ENCODE results near the gene SDR9C7. TPM values are rescaled to one million over a fixed set of nuclear protein-coding genes. Genes with fewer than 3 reads are reported as not detected.

Gene SDR9C7
- total RNA-seq, 3 donors from 2014 or later (not counting 1 experiment from before 2014, with no cell fraction given): 0.20 TPM; not detected in 2

- no peaks in the 10 kb centered on the region for H3K36me3 Mint-ChIP-seq
- 92% methylated on average over 6 of the region's 6 CpGs for WGBS (ENCODE audit: insufficient coverage)
- TF ChIP-seq CTCF (IDR thresholded peaks at IDR 0.05): no peak
- H3K4me1 ChIP-seq (ENCODE audit: control insufficient read depth, insufficient read depth, low read length): no peaks in the 10 kb centered on the region
- no peaks in the 10 kb centered on the region for H3K36me3 ChIP-seq (ENCODE audit: control insufficient read depth, insufficient read depth, low read length)
- no peaks in the 10 kb centered on the region for H3K27me3 ChIP-seq (ENCODE audit: control insufficient read depth, insufficient read depth, low read length)
- intact Hi-C loops (cut with micrococcal nuclease): no loop called here
- H3K4me3 ChIP-seq (ENCODE audit: low read length): no peak overlapping the region
- ATAC-seq (no peak), DNase-seq (no peak)
- H3K4me1 Mint-ChIP-seq: no peaks in the 10 kb centered on the region
- no peak overlapping the region for H3K27ac Mint-ChIP-seq
- H3K9me3 ChIP-seq (ENCODE audit: control insufficient read depth, insufficient read depth, low read length): peaks cover 7% of the 10 kb centered on the region
- peaks cover 0 to 6% of the 10 kb centered on the region in 2 donors for H3K27me3 Mint-ChIP-seq (ENCODE audit: low read depth in 2 of 2)
- no peak overlapping the region for H3K27ac ChIP-seq (ENCODE audit: low read length)
- H3K9me3 Mint-ChIP-seq: no peaks in the 10 kb centered on the region
- no peak overlapping the region for H3K4me3 Mint-ChIP-seq
Observed at GRCh38 chr12:56954057-56954957, 20.1 kb upstream of the SDR9C7 start.

DNA sequence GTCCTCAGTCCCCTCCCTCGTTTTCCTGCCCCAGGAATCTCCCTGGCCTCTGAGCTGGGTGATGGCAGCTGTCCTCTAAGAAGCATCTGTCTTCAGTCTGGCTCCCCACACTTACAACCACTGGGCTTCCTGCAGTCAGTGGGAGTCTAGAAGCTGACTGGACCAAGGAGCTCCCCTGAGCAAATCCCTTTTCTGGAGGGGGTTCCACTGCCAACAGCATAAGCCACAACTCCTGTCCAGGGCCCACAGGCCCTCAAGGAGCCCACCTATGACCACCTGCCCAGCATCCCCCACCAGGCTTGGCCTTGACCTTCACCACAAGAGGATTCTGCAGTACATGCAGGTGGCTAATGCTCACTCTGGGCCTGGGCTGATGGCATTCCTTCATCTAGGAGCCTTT, 19.1 kb upstream of the SDR9C7 start:
- Histone ChIP-seq H3K27ac (ENCODE audit: low read length) (no peak overlapping the region), H3K9me3 (ENCODE audit: control insufficient read depth, insufficient read depth, low read length) (peaks cover 3% of the 10 kb centered on the region), H3K36me3 (ENCODE audit: control insufficient read depth, insufficient read depth, low read length) (no peaks in the 10 kb centered on the region), H3K4me3 (ENCODE audit: low read length) (no peak overlapping the region), H3K27me3 (ENCODE audit: control insufficient read depth, insufficient read depth, low read length) (no peaks in the 10 kb centered on the region), H3K4me1 (ENCODE audit: control insufficient read depth, insufficient read depth, low read length) (no peaks in the 10 kb centered on the region)
- WGBS (ENCODE audit: insufficient coverage): 29% methylated on average over 1 of the region's 1 CpG
- DNase-seq: no peak
- Mint-ChIP-seq H3K9me3 (no peaks in the 10 kb centered on the region), H3K4me1 (no peaks in the 10 kb centered on the region), H3K27me3 (ENCODE audit: low read depth in 2 of 2) (peaks cover 0 to 5% of the 10 kb centered on the region in 2 donors), H3K36me3 (no peaks in the 10 kb centered on the region), H3K4me3 (no peak overlapping the region), H3K27ac (no peak overlapping the region)
- TF ChIP-seq CTCF (IDR thresholded peaks at IDR 0.05): no peak
- ATAC-seq: no peak
- intact Hi-C loops (cut with micrococcal nuclease): no loop called here

GRCh38 chr12:56951582-56952339, 17.6 kb upstream of the SDR9C7 start:
- H3K36me3 Mint-ChIP-seq: no peaks in the 10 kb centered on the region
- H3K27ac Mint-ChIP-seq: no peak overlapping the region
- no peak overlapping the region for H3K27ac ChIP-seq (ENCODE audit: low read length)
- no peak overlapping the region for H3K4me3 ChIP-seq (ENCODE audit: low read length)
- no peaks in the 10 kb centered on the region for H3K9me3 ChIP-seq (ENCODE audit: control insufficient read depth, insufficient read depth, low read length)
- DNase-seq (no peak), ATAC-seq (no peak)
- no peaks in the 10 kb centered on the region for H3K36me3 ChIP-seq (ENCODE audit: control insufficient read depth, insufficient read depth, low read length)
- TF ChIP-seq CTCF (IDR thresholded peaks at IDR 0.05): no peak
- H3K4me1 ChIP-seq (ENCODE audit: control insufficient read depth, insufficient read depth, low read length): no peaks in the 10 kb centered on the region
- intact Hi-C loops (cut with micrococcal nuclease): no loop called here
- H3K9me3 Mint-ChIP-seq: no peaks in the 10 kb centered on the region
- no peaks in the 10 kb centered on the region for H3K27me3 Mint-ChIP-seq (ENCODE audit: low read depth in 2 of 2)
- no peak overlapping the region for H3K4me3 Mint-ChIP-seq
- no peaks in the 10 kb centered on the region for H3K4me1 Mint-ChIP-seq
- no peaks in the 10 kb centered on the region for H3K27me3 ChIP-seq (ENCODE audit: control insufficient read depth, insufficient read depth, low read length)
- 89% methylated on average over 7 of the region's 11 CpGs for WGBS (ENCODE audit: insufficient coverage)
